Epidermal melanocyte (primary cell): ENCODE measurements around the gene DOC2B.

Experiments used
- DNase-seq: peaks from one replicate; pipeline ENCODE4 v3.0.0; 2011; ENCODE audit warnings: low spot score; ENCODE audit not compliant: insufficient read length

Gene DOC2B

DNA sequence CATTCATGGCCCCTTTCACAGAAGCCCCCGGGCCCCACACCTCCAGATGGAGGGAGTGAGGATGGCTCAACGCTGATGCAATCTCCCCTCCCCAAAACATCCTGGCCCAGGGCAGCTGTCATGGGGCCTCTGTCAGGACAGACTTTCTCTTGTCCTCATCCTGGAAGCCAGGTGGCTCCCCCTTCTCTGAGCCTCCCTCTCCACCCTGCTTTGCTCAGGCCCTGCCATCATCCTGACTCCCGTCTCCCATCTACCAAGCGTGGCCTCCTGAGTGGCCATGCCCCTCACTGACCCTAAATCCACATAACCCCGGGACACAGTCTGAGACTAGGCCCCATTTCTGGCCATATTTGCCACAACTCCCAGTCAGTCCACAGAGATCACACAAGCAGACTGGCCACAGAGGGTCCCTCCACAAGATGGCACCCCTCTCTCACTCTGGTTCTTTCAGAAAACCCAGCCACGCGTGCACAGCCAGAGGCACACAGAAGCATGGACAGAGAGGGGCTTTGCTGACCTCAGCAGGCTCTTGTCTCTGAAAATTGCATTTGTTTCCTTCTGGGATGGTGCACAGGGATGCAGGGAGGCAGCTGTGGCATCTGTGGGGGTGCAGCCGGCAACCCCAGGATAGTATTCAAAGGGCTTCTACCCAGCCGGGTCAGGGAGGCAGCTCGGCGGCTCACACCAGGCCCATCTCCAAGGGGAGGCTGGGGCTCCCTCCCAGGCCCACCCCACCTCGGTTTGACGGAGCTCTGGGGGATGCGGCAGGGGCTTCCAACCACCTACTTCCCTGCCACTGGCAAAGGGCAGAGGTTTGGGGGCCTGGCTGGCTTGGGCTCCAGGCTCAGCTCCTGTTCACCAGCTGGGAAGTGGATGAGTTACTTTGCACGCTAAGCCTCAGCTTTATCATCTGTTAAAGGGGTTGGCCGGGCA is 16.9 kb downstream of the DOC2B start:
- DNase-seq = no peak

DNA sequence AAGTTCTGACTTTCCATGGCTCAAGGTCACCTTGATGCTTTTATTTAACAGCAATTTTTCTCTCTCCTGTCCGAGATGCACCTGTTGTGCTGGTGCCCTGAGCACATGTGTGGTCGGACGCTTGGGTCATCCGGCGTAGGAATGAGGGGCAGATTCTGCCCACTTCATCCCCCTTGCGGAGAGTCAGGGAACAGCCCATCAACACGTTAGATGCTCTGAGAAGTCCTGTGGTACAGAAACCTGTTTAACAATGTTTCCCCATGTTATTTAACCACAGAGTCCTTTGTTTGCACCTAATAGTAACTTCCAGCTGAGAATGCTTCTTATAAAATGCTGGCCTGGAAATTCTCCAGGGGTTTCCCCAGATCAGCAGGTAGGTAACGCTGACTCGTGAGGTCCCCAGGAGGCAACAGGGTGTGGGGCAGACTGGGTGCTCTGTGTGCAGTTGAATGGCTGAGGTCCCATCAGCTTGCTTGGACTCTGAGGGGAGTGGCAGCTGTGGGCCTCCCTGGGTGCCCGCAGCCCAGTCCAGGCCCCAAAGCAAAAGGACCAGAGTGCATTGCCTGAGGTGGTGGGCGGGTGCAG is 17.8 kb downstream of the DOC2B start:
- no peak for DNase-seq

DNA sequence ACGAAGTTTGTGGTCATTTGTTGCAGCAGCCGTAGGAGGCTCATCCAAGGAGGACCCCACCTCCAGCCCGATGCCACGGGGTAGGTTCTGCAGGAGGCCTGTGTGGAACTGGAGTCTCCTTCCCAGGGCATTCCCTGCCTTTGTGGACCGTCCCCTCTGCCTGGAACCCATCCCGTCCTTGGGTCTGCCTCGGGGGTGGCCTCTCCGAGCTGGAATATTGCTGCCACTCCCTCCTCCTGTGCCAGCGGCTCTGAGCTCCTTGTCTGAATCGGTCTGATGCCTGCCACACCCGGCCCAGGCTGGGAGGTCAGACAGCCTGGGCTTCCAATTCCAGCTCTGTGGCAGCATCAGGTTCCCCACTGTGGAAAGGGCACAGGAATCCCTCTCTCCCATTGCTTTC is 18.8 kb downstream of the DOC2B start:
- no peak for DNase-seq

DNA sequence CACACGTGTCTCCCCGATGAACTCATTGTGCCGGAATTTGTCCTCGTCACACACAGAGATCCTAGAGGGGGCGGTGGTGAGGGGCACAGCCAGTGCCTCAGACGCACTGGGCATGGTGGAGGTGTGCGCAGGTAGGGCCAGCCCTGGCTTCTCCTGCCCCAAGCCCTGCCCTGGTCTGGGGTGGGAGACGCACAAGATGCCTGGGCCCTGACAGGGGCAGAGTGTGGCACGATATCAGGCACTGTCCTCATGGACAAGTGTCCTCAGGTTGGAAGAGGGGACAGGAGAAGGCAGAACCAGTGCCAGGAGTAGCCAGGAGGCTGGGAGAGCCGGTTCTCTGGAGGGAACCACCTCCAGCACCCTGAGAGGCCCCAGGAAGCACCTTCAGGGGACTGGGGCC is 20.0 kb downstream of the DOC2B start:
- no peak for DNase-seq

DNA sequence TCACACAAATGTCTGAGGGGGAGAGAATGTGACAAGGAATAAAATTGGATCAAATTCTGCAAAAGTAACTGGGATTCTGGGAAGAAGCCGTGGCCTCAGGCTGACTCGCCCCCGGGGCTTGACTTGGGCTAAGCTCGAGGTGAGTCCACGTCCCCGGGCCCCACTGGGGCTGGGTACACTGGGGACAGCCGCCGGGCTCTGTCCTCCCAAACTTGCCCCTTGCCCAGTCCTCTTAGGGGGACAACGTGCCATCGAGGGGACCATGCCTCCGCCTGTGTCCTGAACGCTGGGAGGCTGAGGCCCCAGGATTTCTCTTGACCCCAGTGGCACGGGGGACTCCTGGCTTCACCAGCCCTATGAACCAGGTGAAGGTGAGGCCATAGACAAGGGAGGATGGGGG is 21.1 kb downstream of the DOC2B start:
- no peak for DNase-seq

DNA sequence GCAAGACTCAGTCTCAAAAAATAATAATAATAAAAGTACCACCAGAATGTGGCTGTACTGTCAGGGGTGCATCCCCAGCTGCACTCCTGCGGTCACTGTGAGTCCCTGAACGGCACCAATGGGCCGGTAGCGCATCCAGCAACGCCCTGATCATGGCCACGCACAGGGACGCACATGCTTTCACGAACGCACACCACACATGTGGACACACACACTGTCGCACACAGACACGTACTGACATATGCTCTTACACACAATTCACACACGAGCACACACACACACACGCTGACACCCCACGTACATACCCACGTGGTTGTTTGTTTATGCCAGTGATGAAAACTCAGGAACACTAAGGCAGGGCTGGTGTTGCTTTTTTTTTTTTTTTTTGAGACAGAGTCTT is 21.8 kb downstream of the DOC2B start:
- no peak for DNase-seq

DNA sequence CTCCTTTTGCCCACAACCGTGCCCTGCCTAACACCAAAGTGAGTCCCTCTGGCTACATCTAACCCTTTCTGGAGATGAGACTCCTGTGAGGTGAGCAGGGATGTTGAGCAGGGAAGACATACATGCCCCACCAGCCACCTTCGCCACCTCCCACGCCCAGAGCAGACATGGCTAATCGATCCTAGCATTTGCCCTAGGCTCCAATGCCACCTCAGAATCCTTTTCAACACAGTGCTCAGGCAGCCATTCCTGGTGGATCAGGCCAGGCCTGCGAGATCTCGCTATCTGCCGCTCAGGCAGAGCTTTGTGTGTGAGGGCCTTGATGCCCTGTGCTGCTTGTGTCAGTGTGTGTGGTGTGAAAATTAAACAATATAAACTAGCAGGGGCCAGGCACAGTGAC is 23.1 kb downstream of the DOC2B start:
- DNase-seq = no peak

DNA sequence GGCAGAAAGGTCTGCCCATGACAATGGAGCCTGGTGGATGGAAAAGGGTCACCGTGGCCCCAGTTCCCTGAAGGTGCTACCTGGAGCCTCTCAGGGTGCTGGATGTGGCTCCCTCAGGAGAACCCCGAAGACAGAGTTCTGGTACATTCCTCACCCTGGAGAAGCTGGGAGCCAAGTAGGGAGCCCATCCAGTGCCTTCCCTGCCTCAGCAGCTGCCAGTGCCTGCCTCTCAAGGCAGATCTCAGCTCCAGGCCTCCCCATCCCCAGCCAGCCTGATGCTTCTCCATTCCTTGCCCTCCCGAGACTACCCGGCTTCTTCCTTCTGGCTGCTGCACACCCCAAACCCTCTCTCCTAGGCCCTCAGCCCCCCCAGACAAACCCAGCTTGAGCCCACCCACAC is 23.5 kb downstream of the DOC2B start:
- no peak for DNase-seq

DNA sequence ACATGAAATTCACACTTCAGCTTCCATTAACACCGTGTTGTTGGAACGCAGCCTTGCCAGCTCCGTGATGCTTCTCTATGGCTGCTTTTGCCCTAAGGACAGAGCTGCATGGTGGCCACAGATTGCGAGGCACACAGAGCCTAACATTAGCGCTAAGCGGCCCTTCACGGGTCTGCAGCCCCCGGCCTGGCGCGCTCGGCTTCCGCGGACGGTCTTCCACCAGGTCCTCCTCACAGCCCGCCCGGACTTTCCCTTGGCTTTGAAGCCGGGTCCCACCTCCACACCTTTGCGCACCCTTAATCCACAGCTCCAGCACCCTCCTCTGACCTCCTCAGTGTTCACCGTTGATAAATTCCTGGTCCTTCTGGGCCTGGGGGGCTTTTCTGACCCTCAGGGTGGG is 24.5 kb downstream of the DOC2B start:
- no peak for DNase-seq

DNA sequence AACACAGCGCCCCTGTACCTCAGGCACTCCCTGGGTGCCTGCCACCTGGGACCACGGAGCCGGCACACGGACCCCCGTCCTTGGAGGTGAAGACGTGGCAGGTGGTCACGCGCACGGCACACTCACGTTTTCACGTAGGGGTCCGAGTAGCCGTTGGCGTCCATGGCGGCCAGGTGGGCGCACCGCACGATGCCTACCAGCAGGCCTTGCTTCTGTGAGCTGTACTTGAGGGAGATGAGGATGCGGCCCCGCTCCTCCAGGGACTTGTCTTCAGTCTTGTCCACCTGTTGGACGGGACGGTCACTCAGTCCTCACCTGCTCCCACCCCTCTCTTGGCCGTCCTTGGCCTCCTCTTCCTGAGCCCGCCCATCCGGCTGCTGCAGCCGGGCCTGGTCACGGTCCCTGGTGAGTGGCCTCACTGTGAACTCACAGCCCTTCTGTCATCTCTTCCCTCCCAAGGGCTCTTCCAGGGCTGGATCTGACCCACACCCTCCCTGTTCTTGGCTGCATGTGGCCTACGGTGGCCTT is 25.3 kb downstream of the DOC2B start:
- DNase-seq = no peak

DNA sequence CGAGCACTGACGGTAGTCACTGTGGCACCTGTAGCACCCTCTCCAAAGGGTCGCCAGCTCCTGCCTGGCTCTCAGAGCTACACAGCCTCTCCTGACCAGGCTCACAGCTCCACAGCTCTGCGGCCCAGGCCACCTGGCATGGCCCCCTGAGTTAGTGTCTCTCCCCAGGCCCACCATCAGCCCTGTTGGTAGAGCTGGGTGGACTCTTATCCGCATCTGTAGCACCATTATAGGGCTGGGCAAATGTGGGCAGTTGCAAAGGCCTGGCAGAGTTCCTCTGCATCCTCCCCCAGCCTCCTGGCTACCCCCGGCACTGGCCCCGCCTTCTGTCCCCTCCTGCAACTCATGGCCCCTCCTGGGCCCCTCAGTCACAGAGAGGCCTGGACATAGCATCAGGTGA is 25.9 kb downstream of the DOC2B start:
- DNase-seq = no peak

DNA sequence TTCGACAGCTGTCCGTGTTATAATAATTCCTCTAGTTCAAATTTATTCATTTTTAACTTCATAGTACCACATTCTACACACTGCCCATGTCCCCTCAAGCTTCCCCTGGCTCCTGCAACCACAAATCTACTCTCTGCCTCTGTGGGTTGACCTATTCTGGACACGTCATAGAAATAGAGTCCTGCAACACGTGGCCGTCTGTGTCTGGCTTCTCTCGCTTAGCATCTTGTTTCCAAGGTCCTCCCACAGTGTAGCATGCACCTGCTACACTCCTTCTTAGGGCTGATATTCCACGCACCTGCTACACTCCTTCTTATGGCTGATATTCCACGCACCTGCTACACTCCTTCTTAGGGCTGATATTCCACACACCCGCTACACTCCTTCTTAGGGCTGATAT is 27.6 kb downstream of the DOC2B start:
- no peak for DNase-seq

DNA sequence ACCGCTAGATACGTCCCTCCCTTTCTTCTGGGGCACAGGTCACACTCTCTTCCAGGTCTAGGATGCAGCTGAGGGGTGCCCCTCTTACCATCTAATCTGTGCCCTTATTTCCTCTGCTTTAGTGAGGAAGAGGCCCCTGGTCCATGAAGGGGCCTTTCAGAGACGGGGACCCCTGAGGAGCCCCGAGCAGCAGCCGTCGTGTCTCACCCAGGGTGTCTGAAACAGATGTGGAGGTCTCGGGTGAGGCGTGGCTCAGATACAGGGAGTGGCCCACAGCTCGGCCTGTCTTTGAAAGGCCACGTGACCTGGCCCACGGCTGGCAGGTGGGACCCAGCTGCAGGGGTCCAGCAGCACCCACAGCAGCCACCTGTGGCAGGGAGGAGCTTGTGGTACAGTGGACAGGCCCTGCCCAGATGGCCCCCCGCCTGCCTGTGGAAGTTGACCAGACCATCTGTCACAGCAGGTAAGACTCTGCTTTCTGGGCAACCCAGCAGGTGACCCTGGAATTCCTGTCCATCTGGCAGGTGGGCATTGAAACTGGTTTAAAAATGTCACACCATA is 28.5 kb downstream of the DOC2B start:
- DNase-seq = no peak

DNA sequence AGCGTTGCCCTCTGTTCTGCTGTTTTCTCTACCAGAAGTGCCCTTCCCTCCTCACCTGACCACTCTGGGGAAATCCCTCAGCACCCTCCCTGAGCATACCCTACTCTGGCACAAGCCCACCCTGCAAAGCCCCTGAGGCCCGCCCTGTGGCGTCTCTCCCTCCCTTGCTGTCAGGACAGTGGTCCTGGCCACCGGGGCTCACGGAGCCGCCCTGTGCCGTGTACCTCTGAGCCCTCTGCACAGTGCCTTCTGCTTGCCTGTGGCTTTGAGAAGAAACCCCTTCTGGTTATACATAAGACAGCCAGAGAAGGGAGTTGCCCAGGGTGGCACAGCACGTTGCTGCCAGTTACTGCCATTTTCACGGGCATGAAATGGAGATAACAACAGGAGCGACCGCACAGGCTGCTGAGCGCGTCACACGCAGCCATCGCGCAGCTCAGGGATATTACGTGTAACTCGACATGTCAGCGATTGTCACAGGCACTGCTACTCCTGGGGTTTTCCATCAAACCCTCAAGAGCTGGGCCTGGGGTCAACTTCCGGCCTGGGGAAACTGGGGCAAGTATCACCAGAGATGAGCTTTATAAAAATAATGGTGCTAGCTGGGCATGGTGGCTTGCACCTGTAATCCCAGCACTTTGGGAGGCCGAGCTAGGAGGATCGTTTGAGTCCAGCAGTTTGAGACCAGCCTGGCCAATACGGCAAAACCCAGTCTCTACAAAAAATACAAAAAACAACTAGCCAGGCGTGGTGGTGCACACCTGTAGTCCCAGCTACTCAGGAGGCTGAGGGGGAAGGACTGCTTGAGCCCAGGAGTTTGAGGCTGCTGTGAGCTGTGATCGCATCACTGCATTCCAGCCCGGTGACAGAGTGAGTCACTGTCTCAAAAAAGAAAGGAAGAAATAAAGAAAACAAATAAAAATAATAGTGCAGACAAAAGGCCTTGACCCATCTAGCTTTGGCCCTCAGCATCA is 29.3 kb downstream of the DOC2B start:
- DNase-seq = no peak

DNA sequence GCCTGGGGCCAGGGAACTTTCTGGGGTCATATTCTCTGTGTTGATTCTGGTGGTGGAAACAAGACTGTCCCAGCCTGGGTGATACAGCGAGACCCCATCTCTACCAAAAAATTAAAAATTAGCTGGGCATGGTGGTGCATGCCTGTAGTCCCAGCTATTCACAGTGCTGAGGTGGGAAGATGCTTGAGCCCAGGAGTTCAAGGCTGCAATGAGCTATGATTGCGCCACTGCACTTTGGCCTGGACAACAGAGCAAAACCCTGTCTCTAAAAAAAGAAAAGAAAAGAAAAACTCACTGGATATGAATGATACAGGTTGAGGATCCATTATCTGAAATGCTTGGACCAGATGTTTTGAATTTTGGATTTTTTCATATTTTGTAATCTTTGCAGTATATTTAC is 30.4 kb downstream of the DOC2B start:
- no peak for DNase-seq

DNA sequence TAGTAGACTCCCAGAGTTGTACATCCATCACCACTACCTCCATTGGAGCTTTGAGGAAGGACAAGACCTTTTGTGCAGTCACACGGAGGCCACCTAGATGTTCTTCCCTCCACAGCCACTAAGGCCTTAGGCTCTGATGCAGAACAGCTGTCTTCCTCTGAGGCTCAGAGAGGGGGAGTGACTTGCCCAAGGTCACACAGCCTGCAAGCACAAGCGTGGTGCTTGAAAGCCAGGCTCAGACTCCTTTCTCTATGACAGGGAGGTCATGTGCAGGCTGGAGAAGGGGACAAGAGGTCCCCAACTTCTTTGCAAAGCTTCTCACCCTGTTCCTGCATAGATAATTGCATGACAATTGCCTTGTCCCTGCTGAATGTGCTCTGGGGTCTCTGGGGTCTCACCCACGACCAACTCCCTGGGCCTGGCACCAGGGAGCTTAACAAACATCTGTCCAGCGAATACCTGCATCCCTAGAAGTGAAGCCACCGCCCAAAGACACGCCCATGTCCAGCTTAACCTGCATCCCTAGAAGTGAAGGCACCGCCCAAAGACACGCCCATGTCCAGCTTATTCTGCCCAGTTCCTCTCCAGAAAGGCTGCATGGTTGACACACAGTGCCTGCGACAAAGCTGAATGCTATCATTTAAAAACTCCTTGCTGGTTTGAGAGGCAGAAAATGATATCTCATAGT is 31.4 kb downstream of the DOC2B start:
- DNase-seq = no peak

DNA sequence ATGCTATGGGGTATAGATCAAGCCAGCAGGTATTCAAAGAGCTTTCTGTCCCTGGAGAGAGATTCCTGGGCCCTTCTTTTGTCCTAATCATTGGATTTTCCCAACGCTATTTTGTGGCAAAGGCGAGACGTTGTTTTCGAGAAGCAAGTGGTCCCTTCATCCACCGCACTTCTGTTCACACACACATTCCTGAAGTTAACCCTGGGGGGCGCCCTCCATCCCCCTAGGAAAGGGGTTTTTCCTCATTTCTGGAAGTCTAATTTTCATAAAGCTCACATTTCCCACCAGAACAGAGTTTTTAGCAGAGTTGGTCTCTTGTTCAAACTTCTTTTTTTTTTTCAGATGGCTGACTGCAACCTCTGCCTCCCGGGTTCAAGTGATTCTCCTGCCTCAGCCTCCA is 32.2 kb downstream of the DOC2B start:
- DNase-seq = no peak

DNA sequence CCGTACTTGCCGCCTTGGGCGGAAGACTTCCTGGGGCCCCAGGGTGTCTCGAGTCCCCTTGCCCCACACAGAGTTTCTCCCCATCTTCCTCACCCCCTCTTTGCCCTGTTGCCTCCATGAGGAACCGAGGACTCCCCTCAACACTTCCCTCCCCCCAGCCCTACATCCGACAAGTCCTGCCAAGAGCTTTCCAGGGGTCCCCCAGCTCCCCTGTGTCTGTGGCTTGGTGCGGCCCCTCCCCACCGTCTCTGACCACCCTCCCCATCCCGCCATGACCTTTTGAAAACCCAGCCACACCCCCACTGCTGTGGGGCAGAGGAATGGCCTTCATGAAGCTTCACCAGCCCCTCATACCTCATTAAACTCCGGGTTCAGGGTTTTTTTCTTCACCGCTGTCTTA is 32.7 kb downstream of the DOC2B start:
- DNase-seq = no peak

DNA sequence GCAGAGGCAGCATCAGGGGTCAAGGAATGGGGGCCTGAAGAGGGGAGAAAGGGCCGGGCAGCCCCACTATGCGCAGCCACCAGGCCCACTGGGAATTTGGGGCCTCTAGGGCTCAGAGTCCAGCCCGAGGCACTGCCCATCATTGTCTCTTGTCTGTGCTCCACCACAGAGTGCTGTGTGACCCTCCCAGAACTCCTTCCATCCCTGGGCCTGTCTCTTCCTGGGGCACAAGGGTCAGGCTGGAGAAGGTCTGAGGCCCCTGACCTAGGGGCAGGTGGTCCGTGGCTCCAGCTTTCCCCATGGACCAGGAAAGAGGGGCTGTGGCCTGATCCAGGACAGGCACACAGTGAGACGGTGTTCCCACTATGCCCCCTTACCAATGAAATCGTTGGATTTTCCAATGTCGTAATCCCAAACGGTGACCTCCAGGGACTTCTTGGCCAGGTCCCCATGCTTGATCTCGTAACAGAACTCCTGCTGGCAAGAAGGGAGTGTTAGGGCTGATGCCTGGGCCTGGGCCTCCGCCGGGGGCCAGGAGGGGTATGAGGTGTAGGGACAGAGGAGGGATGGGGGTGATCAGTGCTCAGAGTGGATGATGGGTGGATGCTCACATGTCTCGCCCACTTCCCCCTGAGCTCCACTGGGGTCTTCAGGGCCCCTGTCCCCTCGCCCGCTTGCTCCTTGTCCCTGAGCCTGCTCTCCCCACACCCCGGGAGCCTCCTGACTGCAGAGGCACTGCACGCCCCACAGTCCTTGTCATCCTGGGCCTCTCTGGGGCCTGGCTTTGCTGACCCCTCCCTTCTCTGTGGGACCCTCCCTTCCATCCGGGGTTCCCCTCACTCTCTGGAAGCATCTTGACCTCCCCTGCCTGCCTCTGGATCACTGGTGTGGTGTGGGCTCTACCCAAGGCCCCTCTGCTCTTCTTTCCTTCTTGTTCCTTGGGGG is 33.4 kb downstream of the DOC2B start:
- DNase-seq = no peak
